Measurements from ENCODE around the gene SLC10A3. TPM values are rescaled to one million over a fixed set of nuclear protein-coding genes. Genes with fewer than 3 reads are reported as not detected.
A peak's percentile ranks its signal among the peaks of the same experiment; 100 is the strongest.

SLC10A3 gene
- total RNA-seq, 2 experiments from 2014 or later: 27.0 to 27.6 TPM

DNA sequence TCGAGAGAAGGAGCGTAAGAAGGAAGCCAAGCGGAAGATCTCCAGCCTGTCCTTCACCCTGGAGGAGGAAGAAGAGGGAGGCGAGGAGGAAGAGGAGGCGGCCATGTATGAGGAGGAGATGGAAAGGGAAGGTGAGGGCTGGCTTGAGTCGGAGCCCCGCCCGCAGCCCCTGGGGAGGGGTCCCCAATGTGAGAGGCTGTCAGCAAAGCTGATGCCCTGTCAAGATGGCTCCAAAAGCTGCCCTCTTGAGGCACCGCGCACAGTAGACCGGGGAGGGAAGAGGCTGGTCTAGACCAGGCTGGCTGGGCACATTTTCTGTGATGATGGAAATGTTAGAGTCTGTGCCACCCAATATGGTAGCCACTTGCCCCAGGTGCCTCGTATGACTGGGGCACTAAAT, 44.0 kb downstream of the SLC10A3 start:
- H3K27ac Mint-ChIP-seq: no peak overlapping the region
- CTCF ChIA-PET: no interaction called here
- POLR2A ChIA-PET: no interaction called here
- H3K9me3 Mint-ChIP-seq: no peaks in the 10 kb centered on the region
- peaks cover 22% of the 10 kb centered on the region for H3K4me1 Mint-ChIP-seq
- peaks cover 23% of the 10 kb centered on the region for H3K36me3 Mint-ChIP-seq (ENCODE audit: low read depth)
- no peak overlapping the region for H3K4me3 Mint-ChIP-seq
- no peaks in the 10 kb centered on the region for H3K27me3 Mint-ChIP-seq
- no peak for DNase-seq

DNA sequence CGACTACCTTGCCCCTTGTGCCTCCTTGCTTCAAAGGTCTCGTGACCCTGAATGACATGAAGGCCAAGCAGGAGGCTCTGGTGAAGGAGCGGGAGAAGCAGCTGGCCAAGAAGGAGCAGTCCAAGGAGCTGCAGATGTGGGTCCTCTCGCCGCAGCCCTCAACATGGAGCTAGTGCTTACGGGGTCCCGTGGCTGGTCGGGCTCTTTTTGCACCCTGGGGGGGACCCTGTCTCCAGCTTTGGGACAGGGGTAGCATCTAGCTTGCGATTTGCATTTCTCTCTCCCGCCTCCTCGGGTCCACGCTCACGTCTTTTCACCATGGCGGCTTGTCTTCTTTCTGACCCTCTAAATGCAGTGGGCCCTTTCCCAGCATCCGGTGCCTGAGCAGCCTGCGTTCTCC, 44.7 kb downstream of the SLC10A3 start:
- CTCF ChIA-PET: no interaction called here
- no peak for DNase-seq
- H3K27me3 Mint-ChIP-seq: no peaks in the 10 kb centered on the region
- H3K9me3 Mint-ChIP-seq: no peaks in the 10 kb centered on the region
- POLR2A ChIA-PET: no interaction called here
- H3K4me3 Mint-ChIP-seq: no peak overlapping the region
- H3K4me1 Mint-ChIP-seq: peaks cover 27% of the 10 kb centered on the region
- peaks cover 23% of the 10 kb centered on the region for H3K36me3 Mint-ChIP-seq (ENCODE audit: low read depth)
- H3K27ac Mint-ChIP-seq: no peak overlapping the region

DNA sequence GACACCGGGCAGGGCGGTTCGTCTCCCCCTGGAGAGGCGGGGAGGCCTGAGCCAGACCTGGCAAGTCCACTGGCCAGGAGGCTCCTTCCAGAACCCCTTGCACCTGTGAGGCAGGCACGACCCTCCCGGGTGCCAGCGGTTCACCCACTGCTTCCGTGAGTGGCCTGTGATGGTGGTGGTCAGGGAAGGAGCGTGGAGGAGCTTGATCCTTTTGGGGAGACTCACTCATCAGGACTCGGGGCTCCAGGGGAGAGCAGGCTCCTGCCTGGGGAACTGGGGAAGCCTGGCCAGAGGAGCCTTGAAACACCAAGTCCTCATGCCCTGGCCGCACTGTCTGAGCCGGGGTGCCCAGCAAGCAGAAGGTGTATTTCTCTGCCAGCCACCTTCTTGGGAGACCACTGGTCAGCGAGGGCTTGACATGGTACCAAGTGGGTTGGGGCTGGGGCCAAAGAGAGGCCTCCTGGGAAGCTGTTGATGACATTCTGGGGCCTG, 45.6 kb downstream of the SLC10A3 start:
- Mint-ChIP-seq H3K4me1 (peaks cover 33% of the 10 kb centered on the region), H3K9me3 (no peaks in the 10 kb centered on the region), H3K36me3 (ENCODE audit: low read depth) (peaks cover 29% of the 10 kb centered on the region), H3K4me3 (peak overlapping the region; percentile 49), H3K27ac (no peak overlapping the region), H3K27me3 (no peaks in the 10 kb centered on the region)
- no peak for DNase-seq
- CTCF ChIA-PET: no interaction called here
- POLR2A ChIA-PET: interaction anchor here (1.9 kb wide), 1 partner anchor 32 kb away, joined by 6 read pairs; no protein-coding TSS in a partner anchor

DNA sequence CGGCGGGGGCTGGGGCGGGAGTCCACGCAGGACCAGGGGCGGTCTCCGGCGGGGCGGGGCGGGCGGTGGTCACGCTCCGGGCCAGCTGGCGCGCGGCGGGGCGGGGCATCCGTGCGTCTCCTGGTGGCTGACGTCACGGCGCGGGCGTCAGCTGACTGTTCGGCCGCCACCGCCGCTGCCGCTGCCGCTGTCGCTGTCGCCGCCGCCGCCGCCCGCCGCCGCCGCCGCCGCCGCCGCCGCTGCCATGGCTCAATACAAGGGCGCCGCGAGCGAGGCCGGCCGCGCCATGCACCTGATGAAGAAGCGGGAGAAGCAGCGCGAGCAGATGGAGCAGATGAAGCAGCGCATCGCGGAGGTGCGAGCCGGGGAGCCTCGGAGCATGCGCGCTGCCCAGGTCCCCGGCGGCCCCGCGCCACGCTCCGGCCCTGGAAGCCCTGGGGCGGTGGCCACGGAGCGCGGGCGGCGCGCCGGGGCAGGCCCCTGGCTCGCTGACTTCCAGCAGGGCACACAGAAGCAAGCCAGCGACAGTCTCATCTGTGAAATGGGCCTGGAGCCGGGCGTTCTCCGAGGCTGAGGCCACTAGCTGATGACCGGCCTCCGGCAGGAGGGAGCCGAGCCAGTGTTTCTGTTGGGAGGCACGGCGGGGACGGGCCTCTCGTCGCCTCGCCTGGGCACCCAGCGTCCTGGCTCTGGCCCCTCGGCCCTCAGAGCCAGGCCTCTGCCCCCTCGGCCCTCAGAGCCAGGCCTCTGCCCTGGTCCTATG, 46.3 kb downstream of the SLC10A3 start, which contains the start of gene FAM50A:
Gene FAM50A (plus strand): TSS at position 150 of the 763 bp plus-strand sequence. CDS start 95 bp downstream, at position 245.
- Mint-ChIP-seq H3K27ac (peak within 1 kb of the TSS; percentile 82), H3K36me3 (ENCODE audit: low read depth) (peaks cover 29% of the 10 kb centered on the region)
- CTCF ChIA-PET: no interaction called here

DNA sequence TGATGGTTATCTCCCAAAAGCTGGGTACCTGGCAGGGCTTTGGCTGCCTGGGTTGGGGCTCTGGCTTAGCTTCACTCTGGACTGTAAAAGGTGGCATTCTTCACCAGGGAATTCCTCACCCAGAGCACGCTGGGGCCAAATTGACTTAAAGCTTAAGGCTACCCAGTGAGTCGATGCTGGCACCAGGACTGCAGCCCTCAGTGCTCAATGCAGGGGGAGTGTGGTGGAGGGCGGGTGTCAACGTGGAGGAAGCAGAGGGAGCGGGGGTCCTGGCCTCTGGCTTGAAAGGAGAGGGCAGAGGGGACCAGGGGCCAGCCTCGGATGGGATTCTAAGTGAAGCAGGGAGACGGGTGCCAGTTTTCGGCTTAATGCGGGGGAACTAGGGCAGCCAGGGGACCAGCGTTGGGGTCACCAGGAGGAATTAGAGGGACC, 46.9 kb downstream of the SLC10A3 start:
- ChIA-PET POLR2A (interaction anchor here (0.6 to 1.9 kb wide), 3 partner anchors 15 to 72 kb away, joined by 3 to 6 read pairs (median 3); no protein-coding TSS in a partner anchor), CTCF (no interaction called here)

More for the DNA sequence above, 46.3 kb downstream of the SLC10A3 start, which contains the start of gene FAM50A:
- Mint-ChIP-seq H3K9me3 (no peaks in the 10 kb centered on the region), H3K4me3 (peak within 1 kb of the TSS; percentile 69), H3K27me3 (no peaks in the 10 kb centered on the region), H3K4me1 (peaks cover 33% of the 10 kb centered on the region)
- POLR2A ChIA-PET: interaction anchor here (0.6 to 1.9 kb wide), 2 partner anchors 15 to 32 kb away, joined by 3 to 6 read pairs; no protein-coding TSS in a partner anchor
- peak; percentile 76 for DNase-seq

DNA sequence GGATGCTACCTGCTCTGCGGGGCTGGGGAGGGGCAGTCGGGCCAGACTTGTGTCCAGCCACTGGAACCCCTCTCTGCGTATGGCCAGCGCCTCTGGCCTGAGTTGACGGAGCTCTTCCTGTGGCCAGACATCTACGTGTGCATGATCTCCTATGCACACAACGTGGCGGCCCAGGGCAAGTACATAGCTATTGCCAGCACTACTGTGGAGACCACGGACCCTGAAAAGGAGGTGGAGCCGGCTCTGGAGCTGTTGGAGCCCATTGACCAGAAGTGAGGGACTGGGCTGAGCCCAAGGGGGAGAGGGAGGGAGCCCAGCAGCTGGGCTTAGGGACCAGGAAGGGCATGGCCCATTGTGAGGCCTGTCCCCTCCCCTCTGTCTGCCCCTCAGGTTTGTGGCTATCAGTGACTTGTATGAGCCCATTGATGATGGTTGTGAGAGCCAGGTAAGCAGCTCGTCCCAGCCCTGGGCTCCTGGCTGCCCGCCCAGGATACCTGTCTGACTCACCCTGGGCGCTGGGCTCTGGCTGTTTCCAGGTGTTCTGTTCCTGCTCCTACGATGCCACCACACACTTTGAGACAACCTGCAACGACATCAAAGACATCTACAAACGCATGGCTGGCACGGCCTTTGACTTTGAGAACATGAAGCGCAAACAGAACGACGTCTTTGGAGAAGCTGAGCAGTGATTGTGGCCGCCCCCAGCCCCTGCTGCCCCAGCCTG, 48.3 kb downstream of the SLC10A3 start:
- Mint-ChIP-seq H3K27ac (peak overlapping the region; percentile 72), H3K4me1 (peaks cover 42% of the 10 kb centered on the region), H3K36me3 (ENCODE audit: low read depth) (peaks cover 26% of the 10 kb centered on the region), H3K9me3 (no peaks in the 10 kb centered on the region), H3K27me3 (no peaks in the 10 kb centered on the region), H3K4me3 (no peak overlapping the region)
- CTCF ChIA-PET: interaction anchor here (1.5 kb wide), 1 partner anchor 43 kb away, joined by 3 read pairs; no protein-coding TSS in a partner anchor
- POLR2A ChIA-PET: interaction anchor here (0.8 to 2.4 kb wide), 6 partner anchors 14 to 71 kb away, joined by 3 to 11 read pairs (median 3); partner anchors contain the start of genes ATP6AP1, PLXNA3, RPL10 and SLC10A3
- no peak for DNase-seq

More for the DNA sequence above, 46.9 kb downstream of the SLC10A3 start:
- Mint-ChIP-seq H3K36me3 (ENCODE audit: low read depth) (peaks cover 31% of the 10 kb centered on the region), H3K27me3 (no peaks in the 10 kb centered on the region), H3K27ac (peak overlapping the region; percentile 82), H3K4me1 (peaks cover 37% of the 10 kb centered on the region), H3K4me3 (peak overlapping the region; percentile 68), H3K9me3 (no peaks in the 10 kb centered on the region)
- DNase-seq: no peak

DNA sequence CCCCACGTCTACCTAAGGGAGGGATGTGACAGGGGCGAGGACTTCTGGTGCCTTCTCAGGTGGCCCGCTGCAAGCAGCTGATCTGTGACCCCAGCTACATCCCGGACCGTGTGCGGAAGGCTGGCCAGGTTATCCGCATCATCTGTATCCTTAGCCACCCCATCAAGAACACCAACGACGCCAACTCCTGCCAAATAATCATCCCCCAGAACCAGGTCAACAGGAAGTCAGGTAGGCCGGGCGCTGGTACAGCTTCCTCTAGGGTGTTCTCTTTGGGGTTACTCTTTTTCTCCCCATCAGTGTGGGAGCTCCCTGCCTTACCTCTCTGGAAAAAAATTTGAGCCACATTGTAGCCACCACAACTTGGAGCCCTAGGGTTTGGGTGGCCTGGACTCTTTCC, 48.9 kb downstream of the SLC10A3 start:
- ChIA-PET CTCF (interaction anchor here (1.1 to 1.5 kb wide), 2 partner anchors 14 to 43 kb away, joined by 3 read pairs; no protein-coding TSS in a partner anchor), POLR2A (interaction anchor here (0.8 to 2.4 kb wide), 5 partner anchors 13 to 49 kb away, joined by 3 to 11 read pairs (median 3); partner anchors contain the start of genes ATP6AP1, PLXNA3, RPL10 and SLC10A3)
- H3K4me1 Mint-ChIP-seq: peaks cover 38% of the 10 kb centered on the region
- H3K9me3 Mint-ChIP-seq: no peaks in the 10 kb centered on the region
- peaks cover 23% of the 10 kb centered on the region for H3K36me3 Mint-ChIP-seq (ENCODE audit: low read depth)
- peak overlapping the region; percentile 72 for H3K27ac Mint-ChIP-seq
- no peak for DNase-seq
- no peaks in the 10 kb centered on the region for H3K27me3 Mint-ChIP-seq
- no peak overlapping the region for H3K4me3 Mint-ChIP-seq

DNA sequence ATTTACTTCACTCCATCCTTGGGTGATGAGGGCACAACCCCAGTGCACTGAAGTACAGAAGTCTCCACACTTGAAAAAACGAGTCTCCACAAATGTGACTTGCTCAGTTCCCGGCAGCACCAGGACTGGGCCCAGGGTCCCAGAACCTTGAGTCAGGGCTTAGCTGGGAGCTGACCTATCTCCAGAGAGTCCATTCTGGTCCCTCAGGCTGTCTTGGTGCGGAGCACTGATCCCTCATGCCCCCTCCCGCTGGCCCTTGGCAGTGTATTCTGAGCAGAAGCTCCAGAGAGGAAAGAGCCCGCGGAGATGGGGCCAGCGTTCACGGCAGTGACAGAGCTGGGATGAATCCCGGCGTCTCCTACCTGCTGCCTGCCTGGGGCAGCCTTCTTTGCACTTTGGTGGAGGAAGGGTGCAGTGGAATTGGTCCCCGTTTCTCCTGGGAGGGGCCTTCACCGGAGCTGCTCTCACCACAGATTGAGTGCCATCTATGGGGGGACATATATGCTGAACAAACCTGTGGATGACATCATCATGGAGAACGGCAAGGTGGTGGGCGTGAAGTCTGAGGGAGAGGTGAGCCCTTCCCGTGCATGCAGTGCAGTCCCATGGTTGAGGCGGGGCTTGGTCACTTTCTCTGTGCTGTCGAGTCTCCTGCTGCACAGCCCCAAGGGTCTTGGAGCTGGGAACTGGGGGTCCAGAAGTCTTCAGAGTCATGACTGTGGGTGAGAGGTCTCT, 49.6 kb downstream of the SLC10A3 start:
- H3K27ac Mint-ChIP-seq: peak overlapping the region; percentile 44
- peaks cover 39% of the 10 kb centered on the region for H3K4me1 Mint-ChIP-seq
- H3K27me3 Mint-ChIP-seq: no peaks in the 10 kb centered on the region
- CTCF ChIA-PET: interaction anchor here (1.1 to 1.5 kb wide), 2 partner anchors 13 to 42 kb away, joined by 3 read pairs; no protein-coding TSS in a partner anchor
- no peak for DNase-seq
- POLR2A ChIA-PET: interaction anchor here (1.5 to 2.4 kb wide), 2 partner anchors 42 to 49 kb away, joined by 7 to 11 read pairs; partner anchors contain the start of genes RPL10 and SLC10A3
- no peaks in the 10 kb centered on the region for H3K9me3 Mint-ChIP-seq
- H3K4me3 Mint-ChIP-seq: no peak overlapping the region
- H3K36me3 Mint-ChIP-seq (ENCODE audit: low read depth): peaks cover 30% of the 10 kb centered on the region

DNA sequence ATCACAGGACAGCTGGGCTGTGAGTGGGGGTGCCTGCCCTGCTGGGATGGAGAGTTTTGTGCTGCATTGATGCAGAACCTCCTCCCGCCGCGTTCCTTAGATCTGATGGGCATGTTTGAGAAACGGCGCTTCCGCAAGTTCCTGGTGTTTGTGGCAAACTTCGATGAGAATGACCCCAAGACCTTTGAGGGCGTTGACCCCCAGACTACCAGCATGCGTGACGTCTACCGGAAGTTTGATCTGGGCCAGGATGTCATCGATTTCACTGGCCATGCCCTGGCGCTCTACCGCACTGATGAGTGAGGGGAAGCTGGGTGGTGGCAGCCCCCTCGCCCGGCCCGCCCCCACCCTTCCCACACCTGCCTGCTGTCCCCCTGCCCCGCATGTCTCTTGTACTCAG, 50.6 kb downstream of the SLC10A3 start:
- Mint-ChIP-seq H3K9me3 (no peaks in the 10 kb centered on the region), H3K27me3 (no peaks in the 10 kb centered on the region), H3K36me3 (ENCODE audit: low read depth) (peaks cover 34% of the 10 kb centered on the region), H3K4me3 (no peak overlapping the region), H3K4me1 (peaks cover 35% of the 10 kb centered on the region), H3K27ac (no peak overlapping the region)
- ChIA-PET POLR2A (no interaction called here), CTCF (interaction anchor here (0.6 kb wide), 1 partner anchor 387 kb away, joined by 5 read pairs; no protein-coding TSS in a partner anchor)
- no peak for DNase-seq

DNA sequence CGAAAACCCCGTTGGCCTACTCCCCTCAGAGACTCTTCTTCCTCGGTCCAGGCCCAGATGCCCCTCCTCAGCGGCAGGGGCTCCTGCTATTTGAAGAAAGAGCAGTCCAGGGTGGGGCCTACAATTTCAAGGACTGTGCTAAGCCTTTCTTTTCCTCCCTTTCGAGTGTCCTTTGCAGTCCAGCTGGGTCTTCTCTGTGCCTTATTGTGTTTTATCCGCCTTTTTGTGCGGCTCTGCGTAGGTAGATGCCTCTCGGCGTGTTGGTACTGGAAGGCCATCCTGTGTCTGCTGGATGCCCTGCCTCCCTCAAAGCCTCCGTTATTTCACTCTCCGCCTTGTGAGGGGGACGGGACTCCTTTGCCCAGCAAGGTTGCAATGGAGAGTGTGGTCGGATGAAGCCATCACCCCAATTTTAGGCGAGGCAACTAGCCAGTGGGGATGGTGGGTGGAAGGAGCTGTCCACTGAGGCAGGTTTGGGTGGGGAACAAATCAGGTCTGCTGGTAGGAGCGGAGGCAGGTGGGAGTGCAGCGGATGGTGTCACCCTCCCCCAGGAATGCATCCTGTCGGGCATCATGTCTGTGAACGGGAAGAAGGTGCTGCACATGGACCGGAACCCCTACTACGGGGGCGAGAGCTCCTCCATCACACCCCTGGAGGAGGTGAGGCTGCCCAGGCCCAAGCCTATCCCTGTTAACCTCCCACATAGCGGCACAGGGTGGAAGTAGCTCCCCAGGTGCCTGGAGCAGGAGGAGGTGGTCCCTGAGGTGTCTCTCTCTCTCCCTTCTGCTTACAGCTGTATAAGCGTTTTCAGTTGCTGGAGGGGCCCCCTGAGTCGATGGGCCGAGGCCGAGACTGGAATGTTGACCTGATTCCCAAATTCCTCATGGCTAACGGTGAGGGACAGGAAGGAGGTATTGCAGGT, 52.2 kb downstream of the SLC10A3 start:
- Mint-ChIP-seq H3K27me3 (no peaks in the 10 kb centered on the region), H3K4me1 (peaks cover 31% of the 10 kb centered on the region), H3K36me3 (ENCODE audit: low read depth) (peaks cover 35% of the 10 kb centered on the region), H3K9me3 (no peaks in the 10 kb centered on the region), H3K4me3 (peak overlapping the region; percentile 82), H3K27ac (peak overlapping the region; percentile 62)
- CTCF ChIA-PET: no interaction called here
- DNase-seq: no peak
- POLR2A ChIA-PET: interaction anchor here (0.8 to 1.3 kb wide), 2 partner anchors 26 to 40 kb away, joined by 4 to 5 read pairs; partner anchors contain the start of gene RPL10
